ENCODE data around the gene IGSF21.

GRCh38 chr1:18264450-18265039, 156.9 kb downstream of the IGSF21 start:
- TF ChIP-seq, protein P1, sequence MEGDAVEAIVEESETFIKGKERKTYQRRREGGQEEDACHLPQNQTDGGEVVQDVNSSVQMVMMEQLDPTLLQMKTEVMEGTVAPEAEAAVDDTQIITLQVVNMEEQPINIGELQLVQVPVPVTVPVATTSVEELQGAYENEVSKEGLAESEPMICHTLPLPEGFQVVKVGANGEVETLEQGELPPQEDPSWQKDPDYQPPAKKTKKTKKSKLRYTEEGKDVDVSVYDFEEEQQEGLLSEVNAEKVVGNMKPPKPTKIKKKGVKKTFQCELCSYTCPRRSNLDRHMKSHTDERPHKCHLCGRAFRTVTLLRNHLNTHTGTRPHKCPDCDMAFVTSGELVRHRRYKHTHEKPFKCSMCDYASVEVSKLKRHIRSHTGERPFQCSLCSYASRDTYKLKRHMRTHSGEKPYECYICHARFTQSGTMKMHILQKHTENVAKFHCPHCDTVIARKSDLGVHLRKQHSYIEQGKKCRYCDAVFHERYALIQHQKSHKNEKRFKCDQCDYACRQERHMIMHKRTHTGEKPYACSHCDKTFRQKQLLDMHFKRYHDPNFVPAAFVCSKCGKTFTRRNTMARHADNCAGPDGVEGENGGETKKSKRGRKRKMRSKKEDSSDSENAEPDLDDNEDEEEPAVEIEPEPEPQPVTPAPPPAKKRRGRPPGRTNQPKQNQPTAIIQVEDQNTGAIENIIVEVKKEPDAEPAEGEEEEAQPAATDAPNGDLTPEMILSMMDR (IDR thresholded peaks at IDR 0.05; ENCODE audit: low read depth, low read length, missing input control) = no peak
- TF ChIP-seq REST (IDR thresholded peaks at IDR 0.05) (no peak), SP1 (IDR thresholded peaks at IDR 0.05) (no peak), NR2F2 (IDR thresholded peaks at IDR 0.05) (no peak), ATF3 (IDR thresholded peaks at IDR 0.05) (no peak), YY1 (IDR thresholded peaks at IDR 0.05) (no peak), MAX (IDR thresholded peaks at IDR 0.05) (no peak), HNF4A (conservative IDR thresholded peaks at IDR 0.05) (no peak), EGR1 (IDR thresholded peaks at IDR 0.05; ENCODE audit: low read depth in 2 of 2) (no peak), RAD21 (IDR thresholded peaks at IDR 0.05) (no peak), JUND (IDR thresholded peaks at IDR 0.05) (no peak), GABPA (IDR thresholded peaks at IDR 0.05 in 1 of 2, conservative IDR thresholded peaks at IDR 0.05 in 1 of 2) (no peak)

Measured in liver (tissue), 3 donors.